Heart left ventricle (tissue), 16 donors: Measurements from ENCODE around the gene SRSF5. TPM values are rescaled to one million over a fixed set of nuclear protein-coding genes. Genes with fewer than 3 reads are reported as not detected.

ENCODE experiments used
- ATAC-seq, 4 donors: fragments of 200-7000 bp; cut with Tn5 transposase; one replicate each; pipeline ENCODE4 v1.9.1; 2020 to 2022; ENCODE audit warnings: moderate library complexity in 4 of 4, mild to moderate bottlenecking in 3 of 4, moderate number of reproducible peaks in 1 of 4
- DNase-seq, 5 donors: peaks; one replicate each; pipeline ENCODE4 v3.0.0-alpha.2; 2020
- H3K27ac ChIP-seq, 12 donors: fragments of 200-600 bp; sonication (generic) in 4 of 12; one replicate each; pipeline versions ENCODE4 v1.5.0 to v1.8.0; 2016 to 2022; ENCODE audit warnings: mild to moderate bottlenecking in 2 of 12
- H3K27me3 ChIP-seq, 9 donors: fragments of 200-600 bp; sonication (generic) in 2 of 9; one replicate each; pipeline versions ENCODE4 v1.5.1 to v1.8.0; 2016 to 2022; ENCODE audit warnings: mild to moderate bottlenecking in 3 of 9
- H3K36me3 ChIP-seq, 9 donors: fragments of 200-600 bp; sonication (generic) in 2 of 9; one replicate each; pipeline versions ENCODE4 v1.5.0 to v1.8.0; 2018 to 2022; ENCODE audit warnings: mild to moderate bottlenecking in 2 of 9
- H3K4me1 ChIP-seq, 12 donors: fragments of 200-600 bp; sonication (generic) in 4 of 12; one replicate each; pipeline versions ENCODE4 v1.5.0 to v1.8.0; 2016 to 2022; ENCODE audit warnings: mild to moderate bottlenecking in 3 of 12
- H3K4me3 ChIP-seq, 12 donors: fragments of 200-600 bp; sonication (generic) in 4 of 12; one replicate each; pipeline versions ENCODE4 v1.5.0 to v1.8.0; 2017 to 2022; ENCODE audit warnings: mild to moderate bottlenecking in 9 of 12, moderate library complexity in 4 of 12
- H3K9me3 ChIP-seq, 12 donors: fragments of 200-600 bp; sonication (generic) in 4 of 12; one replicate each; pipeline versions ENCODE4 v1.5.0 to v1.8.0; 2016 to 2022; ENCODE audit warnings: mild to moderate bottlenecking in 1 of 12
- POLR2A ChIP-seq, 2 donors: fragments of 450-650 bp; IDR thresholded peaks; one replicate each; pipeline ENCODE4 v1.6.1; 2017; ENCODE audit warnings: antibody characterized with exemption in 2 of 2, mild to moderate bottlenecking in 2 of 2, moderate library complexity in 2 of 2
- WGBS, 4 donors: extraction: QIAGEN DNeasy Blood & Tissue Kit in 2 of 4; methylation state at CpG; one replicate each; pipeline versions ENCODE4 v1.1.5 to v1.1.7; 2013 to 2018; 5-methylcytosine and 5-hydroxymethylcytosine counted together
- intact Hi-C, 10 donors: fragments of 100-400 bp; cut with DNase I; formaldehyde crosslinking; loops; one replicate each; pipeline versions ENCODE4 v1.11.1 to v1.14.2; 2022
- polyA plus RNA-seq, 2 donors: library from polyadenylated mRNA; stranded (reverse); fragments of 200-250 nt; gene quantifications; one replicate each; pipeline ENCODE4 v1.2.3, GENCODE V29; 2013
- total RNA-seq, 9 donors: library from RNA; depleted of rRNA in 2 of 9; stranded (reverse); fragments of >200 nt in 2 of 9; fragmentation: NEBNext Ultra II Directional in 3 of 9; extraction: Animal tissue kit (Norgen Biotek cat#: 25700) in 3 of 9; gene quantifications; one replicate each; pipeline versions ENCODE4 v1.1.0 to v1.2.4, GENCODE V29; 2016 to 2023
- TF ChIP-seq, protein P1 (sequence below), 12 donors: fragments of 200-600 bp; sonication (generic) in 4 of 12; IDR thresholded peaks; one replicate each; pipeline versions ENCODE4 v1.5.0 to v1.8.0; 2018 to 2022; ENCODE audit warnings: antibody characterized with exemption in 12 of 12, mild to moderate bottlenecking in 5 of 12
- donor health status: ischemic (EF 13 %, LVEDD 7.1; RV severe dilation, severe dysfunction).
- donor health status: healthy with polysubstance abuse.
- donor health status: DM: no; HTN: yes; CAD: no.
- donor health status: DM: no; HTN: no; CAD: no.
- donor health status: ischemic (EF 25% LVEDD 6.9; RV normal size, moderate dysfunction).
- donor health status: ischemic (EF 25% LVEDD 5.7; RV mildly dilated, moderate dysfunction).
- donor health status: healthy.
- donor health status: DM: yes; HTN: yes; CAD: no.
- donor health status: ischemic (EF 35%, LVEDD 5.7; RV mildly dilated, moderate dysfunction).
- donor health status: nonischemic (EF 11% LVEDD 7.7; RV severe dilation, severe dysfunction).
- donor health status: DM: yes; HTN: yes; CAD: no.
- donor health status: PGD.
- donor health status: ischemic (EF 29% LVEDD 5.4; RV normal size, mild dysfunction).
- donor health status: nonischemic (EF 23%, LVEDD 6.1; RV moderate dilation, normal function).

The SRSF5 gene
- total and polyA plus RNA-seq, 11 donors, result 63.8 to 197 (median 176) TPM

DNA sequence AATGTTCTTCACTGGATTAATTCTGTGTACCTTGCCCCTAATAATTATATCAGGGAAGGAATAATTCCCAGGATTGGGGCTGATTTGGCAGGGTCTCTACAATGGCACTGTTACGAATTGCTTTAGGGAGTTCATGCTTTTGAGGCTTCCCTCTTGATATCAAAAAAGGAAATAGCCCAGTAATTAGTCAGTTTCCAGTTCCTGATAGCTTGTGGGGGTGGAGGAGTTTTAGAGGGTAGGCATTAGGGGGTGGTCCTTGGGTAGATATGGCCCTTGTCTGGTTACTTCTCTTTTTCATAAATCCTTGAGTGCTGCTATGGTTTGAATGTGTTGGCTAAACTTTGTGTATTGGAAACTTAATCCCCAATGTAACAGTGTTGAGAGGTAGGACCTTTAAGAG is 6.1 kb upstream of the SRSF5 start:
- peaks cover 0 to 4% (median 0%) of the 10 kb centered on the region in 12 donors for H3K4me1 ChIP-seq
- no peaks in the 10 kb centered on the region for H3K27me3 ChIP-seq
- intact Hi-C loops, result no loop called here
- 38 to 56% (median 49%) methylated on average over 1 of the region's 1 CpG for WGBS, 4 donors
- TF ChIP-seq, protein P1, sequence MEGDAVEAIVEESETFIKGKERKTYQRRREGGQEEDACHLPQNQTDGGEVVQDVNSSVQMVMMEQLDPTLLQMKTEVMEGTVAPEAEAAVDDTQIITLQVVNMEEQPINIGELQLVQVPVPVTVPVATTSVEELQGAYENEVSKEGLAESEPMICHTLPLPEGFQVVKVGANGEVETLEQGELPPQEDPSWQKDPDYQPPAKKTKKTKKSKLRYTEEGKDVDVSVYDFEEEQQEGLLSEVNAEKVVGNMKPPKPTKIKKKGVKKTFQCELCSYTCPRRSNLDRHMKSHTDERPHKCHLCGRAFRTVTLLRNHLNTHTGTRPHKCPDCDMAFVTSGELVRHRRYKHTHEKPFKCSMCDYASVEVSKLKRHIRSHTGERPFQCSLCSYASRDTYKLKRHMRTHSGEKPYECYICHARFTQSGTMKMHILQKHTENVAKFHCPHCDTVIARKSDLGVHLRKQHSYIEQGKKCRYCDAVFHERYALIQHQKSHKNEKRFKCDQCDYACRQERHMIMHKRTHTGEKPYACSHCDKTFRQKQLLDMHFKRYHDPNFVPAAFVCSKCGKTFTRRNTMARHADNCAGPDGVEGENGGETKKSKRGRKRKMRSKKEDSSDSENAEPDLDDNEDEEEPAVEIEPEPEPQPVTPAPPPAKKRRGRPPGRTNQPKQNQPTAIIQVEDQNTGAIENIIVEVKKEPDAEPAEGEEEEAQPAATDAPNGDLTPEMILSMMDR (IDR thresholded peaks at IDR 0.05), result no peak
- TF ChIP-seq POLR2A (IDR thresholded peaks at IDR 0.05), result no peak
- no peaks in the 10 kb centered on the region for H3K9me3 ChIP-seq
- no peaks in the 10 kb centered on the region for H3K36me3 ChIP-seq
- no peak for DNase-seq
- ATAC-seq, result peak in 1 of 4 donors; percentile 48
- H3K27ac ChIP-seq, result no peak overlapping the region
- no peak overlapping the region for H3K4me3 ChIP-seq

GRCh38 chr14:69763761-69764510 is 3.0 kb upstream of the SRSF5 start:
- intact Hi-C loops, result no loop called here
- Histone ChIP-seq H3K4me3 (no peak overlapping the region), H3K4me1 (peaks cover 0 to 22% (median 14%) of the 10 kb centered on the region in 12 donors), H3K9me3 (no peaks in the 10 kb centered on the region), H3K27ac (no peak overlapping the region), H3K36me3 (peaks cover 2 to 11% (median 10%) of the 10 kb centered on the region in 9 donors), H3K27me3 (no peaks in the 10 kb centered on the region)
- ATAC-seq (no peak), DNase-seq (no peak)
- TF ChIP-seq POLR2A (IDR thresholded peaks at IDR 0.05), result no peak
- TF ChIP-seq, protein P1 (IDR thresholded peaks at IDR 0.05), result no peak
- WGBS, 4 donors, result 80 to 84% (median 82%) methylated on average over 6 of the region's 6 CpGs

DNA sequence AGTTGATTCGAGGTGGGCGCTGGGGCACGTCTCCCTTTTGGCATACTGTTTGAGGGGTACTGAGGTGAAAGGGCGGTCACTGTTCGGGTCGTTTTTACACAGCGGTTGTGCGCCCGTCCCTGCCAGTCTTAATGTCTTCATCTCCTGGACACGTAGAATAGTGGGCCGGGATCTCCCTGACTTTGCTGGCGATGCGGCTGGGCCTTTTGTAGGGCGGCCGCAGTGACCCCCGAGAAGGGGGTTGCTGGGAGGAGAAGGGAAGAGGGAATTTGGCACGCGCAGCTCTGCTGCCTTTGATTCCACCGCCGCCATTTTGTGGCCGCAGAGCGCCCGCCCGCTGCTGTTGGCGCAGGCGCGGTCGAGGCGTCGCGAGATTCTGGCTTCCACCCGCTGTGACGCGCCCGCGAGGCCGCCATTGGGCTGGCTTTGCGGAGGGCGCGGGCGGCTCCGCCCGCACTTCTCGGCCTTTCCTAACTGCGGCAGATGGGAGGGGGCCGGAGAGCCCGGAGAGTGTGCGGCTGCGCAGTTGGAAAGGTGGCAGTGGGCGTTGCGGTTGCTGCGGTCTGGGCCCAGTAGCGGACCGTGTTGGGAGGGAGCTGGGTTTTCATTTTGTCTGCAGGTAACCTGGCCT is 542 bp downstream of the SRSF5 start:
- H3K9me3 ChIP-seq, result no peaks in the 10 kb centered on the region
- 0 to 1% (median 0%) methylated on average over 24 to 54 of the region's 54 CpGs for WGBS, 4 donors

More for the DNA sequence above, 542 bp downstream of the SRSF5 start:
- TF ChIP-seq POLR2A (IDR thresholded peaks at IDR 0.05), result no peak
- TF ChIP-seq, protein P1 (IDR thresholded peaks at IDR 0.05), result no peak
- peak; percentile 82 to 92 (median 90) for ATAC-seq
- Histone ChIP-seq H3K27ac (peak overlapping the region; percentile 98 to 100 (median 100)), H3K4me3 (peak overlapping the region; percentile 85 to 99 (median 96)), H3K4me1 (peaks cover 0 to 51% (median 37%) of the 10 kb centered on the region in 12 donors), H3K27me3 (no peaks in the 10 kb centered on the region), H3K36me3 (peaks cover 2 to 46% (median 46%) of the 10 kb centered on the region in 9 donors)
- DNase-seq, result peak; percentile 93 to 96 (median 94)
- intact Hi-C loops, result loop anchor here in 2 of 10 donors (2.0 kb wide), 2 partner anchors 41 to 157 kb away; partner anchors contain the start of gene SUSD6 (in 1 of the 2)
